GM19193 (cell line): ENCODE measurements around the gene TIMELESS.

ENCODE experiments used
- POLR2A ChIP-seq: IDR thresholded peaks from 4 replicates; pipeline ENCODE4 v1.6.1; 2011; ENCODE audit not compliant: insufficient read depth, insufficient read length; ENCODE audit errors: extremely low read depth

TIMELESS gene

DNA sequence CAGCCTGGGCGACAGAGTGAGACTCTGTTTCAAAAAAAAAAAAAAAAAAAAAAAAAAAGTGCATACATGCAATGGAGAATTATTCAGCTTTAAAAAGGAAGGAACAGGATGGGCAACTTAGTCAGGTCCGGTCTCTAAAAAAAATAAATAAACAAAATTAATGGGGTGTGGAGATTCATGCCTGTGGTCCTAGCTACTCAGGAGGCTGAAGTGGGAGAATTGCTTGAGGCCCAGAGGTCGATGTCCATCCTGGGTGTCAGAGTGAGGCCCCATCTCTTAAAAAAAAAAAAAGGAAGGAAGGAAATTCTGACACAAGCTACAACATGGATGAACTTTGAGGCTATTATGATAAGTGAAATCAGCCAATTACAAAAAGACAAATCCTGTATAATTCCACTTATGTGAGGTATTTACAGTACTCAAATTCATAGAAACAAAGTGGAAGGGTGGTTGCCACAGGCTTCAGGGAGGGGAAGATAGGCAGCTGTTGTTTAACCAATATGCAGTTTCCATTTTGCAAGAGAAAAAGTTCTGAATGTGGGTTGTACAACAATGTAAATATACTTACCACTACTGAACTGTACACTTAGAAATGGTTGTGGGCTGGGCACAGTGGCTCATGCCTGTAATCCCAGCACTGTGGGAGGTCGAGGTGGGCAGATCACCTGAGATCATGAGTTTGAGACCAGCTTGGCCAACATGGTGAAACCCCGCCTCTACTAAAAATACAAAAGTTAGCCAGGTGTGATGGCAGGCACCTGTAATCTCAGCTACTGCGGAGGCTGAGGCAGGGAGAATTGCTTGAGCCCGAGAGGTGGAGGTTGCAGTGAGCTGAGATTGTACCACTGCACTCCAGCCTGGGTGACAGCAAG, 74.3 kb downstream of the TIMELESS start:
- TF ChIP-seq POLR2A, result peak; percentile 19

DNA sequence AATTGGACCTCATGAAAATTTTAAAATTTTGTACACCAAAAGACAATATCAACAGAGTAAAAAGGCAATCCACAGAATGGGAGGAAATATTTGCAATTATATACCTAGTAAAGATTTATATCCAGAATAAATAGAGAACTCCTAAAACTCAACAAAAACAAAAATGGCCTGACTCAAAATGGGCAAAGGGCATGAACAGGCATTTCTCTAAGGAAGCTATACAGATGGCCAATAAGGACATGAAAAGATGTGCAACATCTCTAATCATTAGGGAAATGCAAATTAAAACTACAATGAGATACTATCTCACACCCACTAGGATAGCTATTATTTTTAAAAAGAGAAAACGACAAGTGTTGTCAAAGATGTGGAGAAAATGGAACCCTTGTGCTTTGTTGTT, 75.7 kb downstream of the TIMELESS start:
- no peak for TF ChIP-seq POLR2A

GRCh38 chr12:56366948-56367347, 82.3 kb downstream of the TIMELESS start:
- TF ChIP-seq POLR2A, result no peak
